Testis (tissue), 2 donors: ENCODE results near the gene LRFN4.

Experiments
- POLR2A ChIP-seq: fragments of 450-650 bp; IDR thresholded peaks from one replicate; pipeline ENCODE4 v1.6.1; 2017; ENCODE audit warnings: antibody characterized with exemption, mild to moderate bottlenecking, moderate library complexity
- TF ChIP-seq, protein P1 (sequence below), 3 experiments: fragments of 450-650 bp in 2 of 3; fragments of 200-600 bp in 1 of 3; sonication (generic) in 1 of 3; IDR thresholded peaks; one replicate each; pipeline ENCODE4 v1.5.1; 2016 to 2019; ENCODE audit warnings: antibody characterized with exemption in 3 of 3, mild to moderate bottlenecking in 2 of 3, moderate library complexity in 1 of 3

DNA sequence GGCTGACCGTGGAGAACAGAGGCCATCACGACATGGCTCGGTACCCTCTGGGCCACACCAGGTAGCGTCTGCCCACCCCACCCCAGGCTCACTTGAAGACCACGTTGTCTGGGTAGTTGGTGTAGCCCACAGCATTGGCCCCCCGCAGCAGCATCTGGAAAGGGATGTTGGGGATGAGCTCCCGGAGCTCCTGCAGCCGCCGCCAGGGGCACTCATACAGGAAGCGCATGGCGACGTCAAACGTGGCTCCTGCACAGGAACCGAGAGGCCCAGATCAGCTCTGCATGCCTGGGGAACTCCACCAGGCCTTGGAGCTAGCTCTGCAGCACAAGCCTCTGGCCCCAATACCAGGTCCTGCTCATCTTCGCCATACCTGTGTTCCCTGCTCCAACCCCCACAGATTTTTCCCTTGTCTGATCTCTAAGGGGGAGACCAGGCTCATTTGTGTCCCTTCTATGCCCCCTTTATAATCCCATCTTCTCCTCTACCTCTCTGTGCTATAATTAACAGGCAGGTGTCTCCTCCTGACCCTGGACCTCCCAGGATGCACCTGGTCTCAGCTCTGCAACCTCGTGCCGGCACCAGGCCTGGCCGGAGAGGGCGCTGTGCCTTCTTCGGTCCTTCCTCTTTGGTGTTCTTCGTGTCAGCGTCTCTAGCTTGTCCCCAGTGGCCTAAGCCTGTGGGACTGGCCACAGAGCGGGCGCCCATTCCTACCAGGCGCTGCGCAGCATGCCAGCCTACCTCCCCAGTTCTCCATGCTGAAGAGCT, 5.0 kb upstream of the LRFN4 start:
- TF ChIP-seq, protein P1, sequence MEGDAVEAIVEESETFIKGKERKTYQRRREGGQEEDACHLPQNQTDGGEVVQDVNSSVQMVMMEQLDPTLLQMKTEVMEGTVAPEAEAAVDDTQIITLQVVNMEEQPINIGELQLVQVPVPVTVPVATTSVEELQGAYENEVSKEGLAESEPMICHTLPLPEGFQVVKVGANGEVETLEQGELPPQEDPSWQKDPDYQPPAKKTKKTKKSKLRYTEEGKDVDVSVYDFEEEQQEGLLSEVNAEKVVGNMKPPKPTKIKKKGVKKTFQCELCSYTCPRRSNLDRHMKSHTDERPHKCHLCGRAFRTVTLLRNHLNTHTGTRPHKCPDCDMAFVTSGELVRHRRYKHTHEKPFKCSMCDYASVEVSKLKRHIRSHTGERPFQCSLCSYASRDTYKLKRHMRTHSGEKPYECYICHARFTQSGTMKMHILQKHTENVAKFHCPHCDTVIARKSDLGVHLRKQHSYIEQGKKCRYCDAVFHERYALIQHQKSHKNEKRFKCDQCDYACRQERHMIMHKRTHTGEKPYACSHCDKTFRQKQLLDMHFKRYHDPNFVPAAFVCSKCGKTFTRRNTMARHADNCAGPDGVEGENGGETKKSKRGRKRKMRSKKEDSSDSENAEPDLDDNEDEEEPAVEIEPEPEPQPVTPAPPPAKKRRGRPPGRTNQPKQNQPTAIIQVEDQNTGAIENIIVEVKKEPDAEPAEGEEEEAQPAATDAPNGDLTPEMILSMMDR (IDR thresholded peaks at IDR 0.05), result no peak
- no peak for TF ChIP-seq POLR2A
